Endothelial cell of umbilical vein (primary cell): ENCODE data around the gene NTRK2. TPM values are rescaled to one million over a fixed set of nuclear protein-coding genes. Genes with fewer than 3 reads are reported as not detected.

Experiments
- BruUV-seq: library from RNA; stranded (reverse); fragments of 400-500 nt; replicated peaks from 2 replicates; lab custom pipeline; 2021; lab: Mats Ljungman, UMichigan
- CTCF ChIA-PET: fragments of 300-600, 350-600 bp; sonication (Branson Sonifier 250); formaldehyde crosslinking; loops from one replicate; lab custom pipeline; 2021; ENCODE audit warnings: antibody characterized with exemption, inconsistent platforms; lab: Charles Lee
- POLR2A ChIA-PET: fragments of 300-600, 350-600 bp; sonication (Branson Sonifier 250); formaldehyde crosslinking; loops from one replicate; lab custom pipeline; 2021; ENCODE audit warnings: antibody characterized with exemption, inconsistent platforms; lab: Charles Lee
- DNase-seq: peaks from one replicate; pipeline ENCODE4 v3.0.0-alpha.2; 2011; ENCODE audit warnings: low read depth, low spot score
- FAIRE-seq: peaks from 2 replicates; lab custom pipeline; 2011; peaks lifted over from hg19 to GRCh38; lab: Jason Lieb, UNC
- H2AFZ ChIP-seq: 2 replicates; pipeline ENCODE4 v1.6.0; 2012; ENCODE audit warnings: low read depth, low read length, control low read depth, inconsistent platforms
- H3K27ac ChIP-seq: 2 replicates; pipeline ENCODE4 v1.5.1; 2011; ENCODE audit warnings: low read depth, mild to moderate bottlenecking, control low read depth, low read length, moderate library complexity; ENCODE audit not compliant: insufficient read depth
- H3K27me3 ChIP-seq, 2 experiments: 2 replicates each; pipeline versions ENCODE4 v1.6.0 to v1.6.1; 2011; ENCODE audit warnings: low read length in 2 of 2, mixed read lengths in 1 of 2; ENCODE audit not compliant: control insufficient read depth in 2 of 2, insufficient read depth in 2 of 2
- H3K36me3 ChIP-seq, 2 experiments: 2 replicates in 1 of 2; 3 replicates in 1 of 2; pipeline ENCODE4 v1.5.1; 2011; ENCODE audit warnings: low read length in 2 of 2, mild to moderate bottlenecking in 1 of 2, moderate library complexity in 1 of 2; ENCODE audit not compliant: control insufficient read depth in 2 of 2, insufficient read depth in 2 of 2; ENCODE audit errors: extremely low read depth in 1 of 2
- H3K4me1 ChIP-seq: 3 replicates; pipeline ENCODE4 v1.5.1; 2011; ENCODE audit warnings: mild to moderate bottlenecking, low read length; ENCODE audit not compliant: control insufficient read depth, insufficient read depth; ENCODE audit errors: extremely low read depth
- H3K4me2 ChIP-seq: 2 replicates; pipeline ENCODE4 v1.6.1; 2011; ENCODE audit warnings: low read length, control low read depth, mixed read lengths; ENCODE audit not compliant: insufficient read depth
- H3K4me3 ChIP-seq, 3 experiments: fragments of 200-600 bp in 1 of 3; sonication (generic), shearing (Covaris generic) in 1 of 3; replicated peaks in 1 of 3; 2 replicates each; pipeline ENCODE4 v1.5.1; 2011 to 2016; ENCODE audit warnings: control low read depth in 3 of 3, low read length in 3 of 3, mild to moderate bottlenecking in 2 of 3, inconsistent platforms in 1 of 3, low read depth in 1 of 3, moderate library complexity in 1 of 3; ENCODE audit not compliant: insufficient read depth in 1 of 3
- H3K79me2 ChIP-seq: 2 replicates; pipeline ENCODE4 v1.6.0; 2012; ENCODE audit warnings: low read length, inconsistent platforms; ENCODE audit not compliant: control insufficient read depth, insufficient read depth
- H3K9ac ChIP-seq: replicated peaks from 2 replicates; pipeline ENCODE3; 2011; ENCODE audit warnings: low read length, control low read depth; ENCODE audit not compliant: insufficient read depth; ENCODE audit errors: extremely low read depth
- H3K9me1 ChIP-seq: replicated peaks from 3 replicates; pipeline ENCODE4 v1.6.0; 2011; ENCODE audit warnings: mild to moderate bottlenecking, low read length; ENCODE audit not compliant: control insufficient read depth, insufficient read depth; ENCODE audit errors: extremely low read depth
- H3K9me3 ChIP-seq: replicated peaks from 2 replicates; pipeline ENCODE4 v1.5.1; 2012; ENCODE audit warnings: low read length, inconsistent platforms; ENCODE audit not compliant: control insufficient read depth, insufficient read depth
- H4K20me1 ChIP-seq: replicated peaks from 2 replicates; pipeline ENCODE3; 2011; ENCODE audit warnings: mild to moderate bottlenecking, low read length; ENCODE audit not compliant: control insufficient read depth, insufficient read depth; ENCODE audit errors: extremely low read depth
- CTCF ChIP-seq, 2 donors: IDR thresholded peaks; 1 replicate in 1 of 2; 2 replicates in 1 of 2; pipeline ENCODE4 v1.5.1; 2011; ENCODE audit warnings: low read length in 2 of 2, mild to moderate bottlenecking in 2 of 2, moderate library complexity in 2 of 2, control low read depth in 1 of 2, inconsistent platforms in 1 of 2, low read depth in 1 of 2; ENCODE audit not compliant: insufficient read depth in 1 of 2; ENCODE audit errors: extremely low read depth in 1 of 2
- EZH2 ChIP-seq: IDR thresholded peaks from 2 replicates; pipeline ENCODE4 v1.6.1; 2012; ENCODE audit warnings: borderline replicate concordance, low read depth, mild to moderate bottlenecking, moderate library complexity, low read length, inconsistent platforms; ENCODE audit not compliant: severe bottlenecking
- FOS ChIP-seq: IDR thresholded peaks from 2 replicates; pipeline ENCODE4 v1.6.1; 2011; ENCODE audit warnings: mild to moderate bottlenecking, low read length, moderate library complexity, borderline replicate concordance; ENCODE audit not compliant: insufficient read depth
- GATA2 ChIP-seq: IDR thresholded peaks from 2 replicates; pipeline ENCODE4 v1.7.0; 2011; ENCODE audit warnings: low read depth, mild to moderate bottlenecking, moderate library complexity, mixed read lengths, low read length; ENCODE audit not compliant: insufficient read length, insufficient read depth
- JUN ChIP-seq: IDR thresholded peaks from 2 replicates; pipeline ENCODE4 v1.6.1; 2011; ENCODE audit warnings: borderline replicate concordance, low read depth; ENCODE audit not compliant: insufficient read length, insufficient read depth
- MYC ChIP-seq: IDR thresholded peaks from one replicate; pipeline ENCODE4 v1.6.1; 2011; ENCODE audit warnings: mild to moderate bottlenecking, low read depth, low read length
- POLR2A ChIP-seq: IDR thresholded peaks from 2 replicates; pipeline ENCODE4 v1.6.1; 2012; ENCODE audit warnings: low read depth, mild to moderate bottlenecking, control low read depth, low read length
- POLR2AphosphoS5 ChIP-seq: IDR thresholded peaks from 2 replicates; pipeline ENCODE4 v1.6.1; 2012; ENCODE audit warnings: low read depth, mild to moderate bottlenecking, control low read depth, low read length, moderate library complexity; ENCODE audit not compliant: insufficient read depth
- dilution Hi-C: fragments of 300-500 bp; cut with MboI; formaldehyde crosslinking; loops from one replicate; pipeline ENCODE4 v1.15.0; 2019; ENCODE audit warnings: low sequenced_read_pairs; ENCODE audit not compliant: extremely low pct_ligation_motif_present
- intact Hi-C: fragments of 100-400 bp; cut with micrococcal nuclease; formaldehyde crosslinking; loops from one replicate; pipeline ENCODE4 v1.10.0; 2022
- polyA plus RNA-seq, 4 experiments: library from polyadenylated mRNA; depleted of rRNA in 3 of 4; stranded (reverse) in 3 of 4; unstranded in 1 of 4; fragments of >200 nt; gene quantifications; 2 replicates each; pipeline versions ENCODE4 v1.2.1 to v1.2.3, GENCODE V29; 2011 to 2012; ENCODE audit warnings: missing spikeins in 1 of 4
- total RNA-seq: library from RNA; stranded (reverse); gene quantifications from 2 replicates; pipeline ENCODE4 v1.2.3, GENCODE V29; 2021
- TF ChIP-seq, protein P1 (sequence below): IDR thresholded peaks from 2 replicates; pipeline ENCODE4 v1.6.1; 2011; ENCODE audit not compliant: insufficient read depth, insufficient read length

NTRK2 gene
- total and polyA plus RNA-seq, 2 donors (not counting 3 experiments of a cell fraction or from before 2014, with no cell fraction given) = 0.01 to 0.13 TPM

GRCh38 chr9:84829471-84829870 is 159.9 kb downstream of the NTRK2 start:
- no peaks in the 10 kb centered on the region for H4K20me1 ChIP-seq
- H3K4me1 ChIP-seq = no peaks in the 10 kb centered on the region
- CTCF ChIA-PET = no interaction called here
- dilution Hi-C loops = no loop called here
- intact Hi-C loops = no loop called here
- no peaks in the 10 kb centered on the region for H3K36me3 ChIP-seq
- no peak for TF ChIP-seq POLR2AphosphoS5
- TF ChIP-seq CTCF (IDR thresholded peaks at IDR 0.05; ENCODE audit: extremely low read depth in 1 of 2, insufficient read depth in 1 of 2, low read depth in 1 of 2, low read length in 2 of 2) = no peak
- TF ChIP-seq GATA2 = no peak
- TF ChIP-seq, protein P1, sequence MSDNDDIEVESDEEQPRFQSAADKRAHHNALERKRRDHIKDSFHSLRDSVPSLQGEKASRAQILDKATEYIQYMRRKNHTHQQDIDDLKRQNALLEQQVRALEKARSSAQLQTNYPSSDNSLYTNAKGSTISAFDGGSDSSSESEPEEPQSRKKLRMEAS = no peak
- TF ChIP-seq MYC = no peak
- TF ChIP-seq POLR2A = no peak
- no peak for TF ChIP-seq JUN
- TF ChIP-seq FOS = no peak
- TF ChIP-seq EZH2 = no peak
- H3K9me3 ChIP-seq = no peaks in the 10 kb centered on the region
- H2AFZ ChIP-seq = no peak overlapping the region
- no peak for DNase-seq
- POLR2A ChIA-PET = no interaction called here
- H3K27me3 ChIP-seq = no peaks in the 10 kb centered on the region
- no peaks in the 10 kb centered on the region for H3K79me2 ChIP-seq
- no peak overlapping the region for H3K4me3 ChIP-seq
- H3K9ac ChIP-seq = no peak overlapping the region
- FAIRE-seq = no peak
- H3K4me2 ChIP-seq = no peak overlapping the region
- no peak overlapping the region for H3K27ac ChIP-seq
- no peaks in the 10 kb centered on the region for H3K9me1 ChIP-seq
- BruUV-seq = no TSS peak
